ENCODE data around the gene ZDHHC20.
"Not testable (repeated sequence)": the region's sequence is repeated elsewhere in the genome, so short reads cannot be mapped to it uniquely, and the experiment has no call there.

The ZDHHC20 gene

DNA sequence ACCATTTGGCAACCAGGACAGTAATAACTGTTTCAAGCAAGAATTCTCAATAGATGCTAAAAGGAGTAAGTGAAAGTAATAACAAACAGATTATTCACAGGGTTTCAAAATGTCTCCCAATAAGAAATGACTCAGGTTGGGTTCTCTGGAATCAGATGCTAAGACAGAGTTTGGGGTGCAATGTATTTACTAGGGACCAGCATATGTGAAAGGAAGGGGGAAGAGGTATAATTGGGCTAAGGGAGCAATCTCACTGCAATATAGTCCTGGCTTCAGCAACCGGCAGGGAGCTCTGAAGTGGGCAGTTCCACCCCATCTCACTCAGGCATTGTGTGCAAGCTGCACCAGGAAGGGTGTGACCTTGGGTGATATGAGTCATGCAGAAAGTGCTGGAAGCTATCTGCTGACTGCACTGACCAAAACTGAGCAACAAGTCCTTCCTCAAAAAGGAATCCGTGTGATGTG is 23.4 kb downstream of the ZDHHC20 start:
- peak; percentile 87 for DNase-seq (ENCODE audit: low read depth)

DNA sequence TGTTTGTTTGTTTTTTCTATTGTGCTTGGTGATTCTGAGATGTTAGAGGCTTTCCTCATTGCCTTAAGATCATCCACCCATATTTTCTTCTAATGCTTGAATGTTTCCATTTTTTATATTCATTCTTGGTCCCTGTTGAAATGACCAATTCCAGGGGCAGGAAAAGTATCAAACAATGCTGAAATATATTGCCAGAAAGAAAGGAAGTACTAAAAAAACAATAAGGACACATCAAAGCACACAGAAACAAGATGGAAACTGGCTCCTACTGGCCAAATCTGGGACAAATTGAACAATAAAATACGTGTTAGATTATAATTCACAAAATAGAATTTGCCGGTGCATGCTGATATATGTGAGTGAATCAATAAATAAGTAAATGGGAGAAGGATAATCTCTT is 23.9 kb downstream of the ZDHHC20 start:
- DNase-seq (ENCODE audit: low read depth), result no peak

DNA sequence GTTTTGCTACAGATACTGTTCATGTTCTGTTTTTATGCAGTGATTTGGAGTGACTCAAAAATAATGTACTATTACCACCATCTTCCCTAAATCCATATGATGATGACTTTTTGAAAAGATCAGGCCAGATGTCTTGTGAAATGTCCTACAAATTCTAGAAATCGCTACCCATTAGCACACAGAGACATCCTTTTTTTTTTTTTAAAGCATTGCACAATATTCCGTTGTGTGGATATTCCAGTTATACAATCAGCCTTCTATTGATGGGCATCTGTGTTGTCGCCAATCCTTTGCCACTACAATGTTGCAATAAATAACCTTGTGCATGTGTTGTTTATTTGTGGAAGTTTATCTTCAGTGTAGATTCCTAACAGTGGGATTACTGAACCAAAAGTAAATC is 24.5 kb downstream of the ZDHHC20 start:
- no peak for DNase-seq (ENCODE audit: low read depth)

DNA sequence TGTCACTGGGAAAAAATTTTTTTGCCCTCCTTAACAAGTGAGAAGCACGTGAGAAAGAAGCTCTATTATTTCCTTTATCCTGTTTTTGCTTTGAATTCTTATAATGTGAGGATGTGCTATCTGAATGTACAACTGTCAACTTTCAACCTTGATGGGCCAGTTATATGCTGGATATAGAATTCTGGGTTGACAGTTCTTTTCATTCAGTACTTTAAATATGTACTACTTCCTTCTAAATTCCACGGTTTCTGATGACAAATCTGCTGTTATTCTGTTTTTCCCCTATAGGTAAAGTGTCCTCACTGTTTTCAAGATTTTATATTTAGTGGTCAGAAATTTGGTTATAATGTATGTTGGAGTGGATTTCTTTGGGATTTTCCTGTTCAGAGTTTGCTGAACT is 29.9 kb downstream of the ZDHHC20 start:
- DNase-seq (ENCODE audit: low read depth), result no peak

DNA sequence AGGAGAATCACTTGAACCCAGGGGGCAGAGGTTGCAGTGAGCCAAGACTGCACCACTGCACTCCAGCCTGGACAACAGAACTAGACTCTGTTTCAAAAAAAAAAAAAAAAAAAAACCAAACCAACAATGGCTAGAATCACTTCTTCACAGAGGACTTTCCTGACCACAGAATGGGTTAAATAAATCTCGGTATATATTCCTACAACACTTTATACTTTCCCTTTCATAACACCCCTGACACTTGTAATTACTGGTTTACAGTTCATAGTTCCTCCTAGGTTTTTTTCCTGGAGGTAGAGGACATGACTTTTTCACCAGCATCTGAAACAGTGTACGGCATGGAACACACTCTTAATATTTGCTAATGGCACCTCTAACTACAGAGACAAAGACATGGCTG is 31.4 kb downstream of the ZDHHC20 start:
- no peak for DNase-seq (ENCODE audit: low read depth)

DNA sequence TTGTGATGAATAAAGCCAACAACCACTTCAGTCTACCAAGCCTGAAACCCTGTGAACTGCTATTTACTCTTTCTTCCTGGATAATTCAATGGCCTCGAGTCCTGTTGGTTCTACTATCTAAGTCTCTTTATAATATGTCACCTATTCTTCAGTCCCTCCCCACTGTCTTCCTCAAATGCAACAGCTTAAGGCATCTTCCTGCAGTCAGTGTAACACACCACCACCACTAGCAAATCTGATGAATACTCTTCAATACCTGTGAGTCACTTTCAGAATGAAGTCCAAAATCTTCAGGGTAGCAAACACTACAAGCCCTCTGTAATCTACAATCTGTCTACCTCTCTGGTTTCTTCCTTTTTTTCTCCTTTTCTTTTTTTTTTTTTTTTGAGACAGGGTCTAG is 32.9 kb downstream of the ZDHHC20 start:
- DNase-seq (ENCODE audit: low read depth), result no peak

DNA sequence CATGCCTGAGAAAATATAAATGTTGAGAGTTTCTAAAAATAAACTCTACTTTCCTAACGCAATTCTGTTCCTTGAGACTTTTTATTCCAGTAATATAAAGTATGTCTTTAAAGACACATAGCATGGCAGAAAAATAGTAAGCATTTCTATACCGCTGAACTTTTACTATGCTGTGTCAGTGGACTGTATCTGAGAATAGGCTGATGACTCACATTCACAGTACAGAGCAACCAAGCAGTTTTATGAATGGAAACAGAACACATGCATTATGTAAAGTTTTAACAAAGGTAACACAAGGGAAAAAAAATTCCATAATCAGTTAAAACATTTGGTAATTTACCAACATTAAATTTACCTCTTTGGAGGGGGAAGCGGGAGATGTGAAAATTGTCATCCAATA is 38.4 kb downstream of the ZDHHC20 start:
- peak; percentile 42 for DNase-seq (ENCODE audit: low read depth)

DNA sequence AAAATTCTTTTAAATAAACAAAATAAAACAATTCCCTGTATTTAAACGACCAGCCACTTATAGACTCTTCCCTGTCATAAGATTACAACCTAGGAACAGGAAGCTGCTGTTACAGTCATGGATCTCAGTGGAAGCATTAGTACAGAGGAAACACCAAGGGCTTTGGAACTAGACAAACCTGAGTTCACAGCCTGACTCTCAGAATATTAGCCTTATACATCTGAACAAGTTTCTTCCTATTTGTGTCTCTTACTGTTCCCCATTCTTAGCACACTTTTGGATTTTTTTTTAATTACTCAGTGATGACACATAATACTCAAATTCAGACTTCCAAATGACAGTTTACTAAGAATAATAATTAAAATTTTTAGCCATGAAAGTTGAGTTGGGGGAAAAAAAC is 46.1 kb downstream of the ZDHHC20 start:
- DNase-seq (ENCODE audit: low read depth), result peak; percentile 27

DNA sequence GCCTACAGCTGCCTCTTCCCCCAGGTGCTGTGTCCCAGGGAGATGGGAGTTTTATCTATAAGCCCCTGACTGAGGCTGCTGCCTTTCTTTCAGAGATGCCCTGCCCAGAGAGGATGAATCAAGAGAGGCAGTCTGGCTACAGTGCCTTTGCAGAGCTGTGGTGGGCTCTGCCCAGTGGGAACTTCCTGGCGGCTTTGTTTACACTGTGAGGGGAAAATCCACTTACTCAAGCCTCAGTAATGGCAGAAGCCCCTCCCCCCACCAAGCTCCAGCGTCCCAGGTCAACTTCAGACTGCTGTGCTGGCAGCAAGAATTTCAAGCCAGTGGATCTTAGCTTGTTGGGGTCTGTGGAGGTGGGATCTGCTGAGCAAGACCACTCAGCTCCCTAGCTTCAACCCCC is 48.6 kb downstream of the ZDHHC20 start:
- peak; percentile 41 for DNase-seq (ENCODE audit: low read depth)

DNA sequence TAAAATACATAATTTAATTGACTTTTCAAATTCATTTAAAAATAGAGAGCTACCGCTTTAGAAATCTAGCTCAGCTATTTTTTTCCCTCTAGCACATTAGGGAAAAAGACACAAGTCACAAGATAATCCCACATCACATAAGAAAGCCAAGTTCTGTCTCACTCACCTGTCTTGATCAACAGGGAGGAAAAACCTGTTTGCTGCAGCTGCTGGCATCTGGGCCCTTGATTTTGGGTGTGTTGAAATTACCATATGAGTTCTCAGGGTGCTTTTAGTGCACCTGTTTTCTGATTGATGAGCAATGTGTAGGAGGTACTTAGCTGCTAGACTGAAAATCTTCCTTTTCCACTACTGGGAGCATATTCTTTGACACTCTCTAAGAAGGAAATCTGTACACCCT is 53.8 kb downstream of the ZDHHC20 start:
- DNase-seq (ENCODE audit: low read depth), result no peak

DNA sequence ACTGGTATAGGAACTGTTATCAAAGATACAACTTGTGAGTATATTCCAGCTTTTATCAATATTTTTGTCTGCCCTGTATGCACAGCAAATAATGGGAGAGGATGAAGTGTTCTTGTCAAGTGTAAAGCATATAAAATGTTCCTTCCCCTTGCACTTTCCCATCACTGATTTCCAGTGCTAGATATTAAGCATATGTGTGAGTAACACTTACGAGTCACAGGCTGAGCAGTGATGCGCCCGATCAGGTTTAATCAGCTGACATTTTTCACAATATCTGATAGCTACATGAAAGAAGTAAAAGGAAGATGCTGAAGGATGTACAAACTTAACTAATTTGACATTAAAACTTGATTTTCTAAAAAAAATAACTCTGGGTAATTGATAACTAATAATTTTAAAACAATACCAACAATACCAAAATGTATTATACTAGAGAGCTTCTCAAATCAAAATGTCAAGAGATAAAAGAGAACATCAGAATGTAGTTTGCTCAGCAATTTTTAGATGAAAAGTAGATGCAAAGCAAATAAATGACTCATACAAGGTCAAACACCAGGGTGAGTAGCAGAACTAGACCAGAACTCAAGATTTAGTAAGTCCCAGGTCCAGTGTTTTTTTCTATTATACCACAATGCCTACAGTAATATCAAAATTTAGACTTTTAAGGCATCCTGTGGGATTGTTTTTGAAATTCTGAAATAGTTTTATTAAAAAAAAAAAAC is 56.4 kb downstream of the ZDHHC20 start:
- DNase-seq (ENCODE audit: low read depth), result peak; percentile 53

DNA sequence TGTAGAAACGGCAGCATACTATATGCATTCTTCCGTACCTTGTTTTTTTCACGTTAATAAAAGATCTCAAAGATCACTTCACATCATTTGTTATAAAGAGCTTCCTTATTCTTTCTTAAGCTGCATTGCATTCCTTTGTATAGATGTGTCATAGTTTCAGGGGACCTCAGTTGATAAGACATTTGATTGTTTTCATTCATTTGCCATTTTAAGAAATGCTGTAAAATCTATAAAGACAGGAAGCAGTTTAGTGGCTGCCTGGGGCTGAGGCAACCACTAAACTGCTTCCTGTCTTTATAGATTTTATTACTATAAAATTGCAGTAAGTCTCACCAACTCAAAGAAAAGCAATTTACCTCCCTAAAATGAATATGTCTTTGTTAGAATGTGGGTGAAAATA is 59.4 kb downstream of the ZDHHC20 start:
- peak; percentile 64 for DNase-seq (ENCODE audit: low read depth)

DNA sequence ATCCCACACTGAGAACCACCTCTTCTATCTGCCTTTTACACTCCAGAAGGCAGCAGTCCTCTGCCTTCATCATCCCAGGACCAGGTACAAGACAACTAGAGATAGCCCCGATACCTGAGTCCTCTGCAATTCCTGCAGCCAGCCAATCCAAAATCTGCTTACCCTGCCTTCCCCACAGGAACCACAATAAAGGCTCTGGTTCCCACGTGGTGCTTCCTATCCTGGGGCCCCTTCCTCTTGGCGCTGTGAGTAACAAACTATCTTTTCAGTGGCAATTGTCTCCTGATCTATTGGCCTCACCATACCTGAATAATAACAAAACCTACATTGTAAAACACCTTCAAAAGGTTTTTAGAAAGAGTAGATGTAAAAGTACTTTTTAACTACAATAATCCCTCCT is 63.1 kb downstream of the ZDHHC20 start:
- no peak for DNase-seq (ENCODE audit: low read depth)

DNA sequence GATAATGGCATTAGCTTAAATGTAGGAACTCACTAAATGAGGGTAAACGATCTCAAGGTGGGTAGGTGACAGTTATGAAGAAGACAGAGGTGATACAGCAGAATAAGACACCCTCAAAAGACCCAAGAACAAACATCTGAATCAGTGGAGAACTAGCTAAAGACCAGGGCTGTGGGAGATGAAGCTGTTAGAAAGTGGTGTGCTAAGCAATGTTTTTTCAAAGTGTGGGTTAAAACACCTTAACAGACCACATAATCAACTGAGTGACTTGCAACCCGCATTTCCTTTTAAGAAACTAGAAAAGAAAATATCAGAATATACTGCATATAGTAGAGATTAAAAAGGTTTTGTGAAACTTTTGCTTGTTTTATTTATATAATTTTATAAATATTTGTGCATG is 70.0 kb downstream of the ZDHHC20 start:
- no peak for DNase-seq (ENCODE audit: low read depth)

DNA sequence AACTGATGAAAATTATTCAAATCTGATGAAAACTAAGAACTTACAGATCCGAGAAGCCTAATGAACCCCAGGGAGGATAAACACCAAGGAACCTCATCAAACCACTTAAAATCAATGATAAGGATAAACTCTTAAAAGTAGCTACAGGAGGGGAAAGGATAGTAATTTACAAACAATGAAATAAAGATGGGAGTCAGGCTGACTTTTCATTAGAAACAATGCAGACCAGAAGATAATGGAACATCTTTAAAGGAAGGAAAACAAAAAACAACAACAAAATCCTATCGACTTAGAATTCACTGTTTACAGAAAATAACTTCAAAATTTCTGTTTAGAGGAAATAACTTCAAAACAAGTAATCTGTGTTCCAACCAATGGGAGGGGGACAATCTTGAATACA is 73.4 kb downstream of the ZDHHC20 start:
- no peak for DNase-seq (ENCODE audit: low read depth)

DNA sequence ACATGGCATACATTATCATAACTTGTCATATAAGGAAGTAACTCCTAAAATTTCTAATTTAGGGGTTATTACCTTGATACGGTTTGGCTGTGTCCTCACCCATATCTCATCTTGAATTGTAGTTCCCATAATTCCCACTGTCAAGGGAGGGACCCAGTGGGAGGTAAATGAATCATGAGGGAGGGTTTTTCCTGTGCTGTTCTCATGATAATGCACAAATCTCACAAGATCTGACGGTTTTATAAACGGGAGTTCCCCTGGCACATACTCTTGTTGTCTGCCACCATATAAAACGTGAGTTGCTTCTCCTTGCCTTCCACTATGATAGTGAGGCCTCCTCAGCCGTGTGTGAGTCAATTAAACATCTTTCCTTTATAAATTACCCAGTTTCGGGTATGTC is 76.0 kb downstream of the ZDHHC20 start:
- DNase-seq (ENCODE audit: low read depth), result no peak

DNA sequence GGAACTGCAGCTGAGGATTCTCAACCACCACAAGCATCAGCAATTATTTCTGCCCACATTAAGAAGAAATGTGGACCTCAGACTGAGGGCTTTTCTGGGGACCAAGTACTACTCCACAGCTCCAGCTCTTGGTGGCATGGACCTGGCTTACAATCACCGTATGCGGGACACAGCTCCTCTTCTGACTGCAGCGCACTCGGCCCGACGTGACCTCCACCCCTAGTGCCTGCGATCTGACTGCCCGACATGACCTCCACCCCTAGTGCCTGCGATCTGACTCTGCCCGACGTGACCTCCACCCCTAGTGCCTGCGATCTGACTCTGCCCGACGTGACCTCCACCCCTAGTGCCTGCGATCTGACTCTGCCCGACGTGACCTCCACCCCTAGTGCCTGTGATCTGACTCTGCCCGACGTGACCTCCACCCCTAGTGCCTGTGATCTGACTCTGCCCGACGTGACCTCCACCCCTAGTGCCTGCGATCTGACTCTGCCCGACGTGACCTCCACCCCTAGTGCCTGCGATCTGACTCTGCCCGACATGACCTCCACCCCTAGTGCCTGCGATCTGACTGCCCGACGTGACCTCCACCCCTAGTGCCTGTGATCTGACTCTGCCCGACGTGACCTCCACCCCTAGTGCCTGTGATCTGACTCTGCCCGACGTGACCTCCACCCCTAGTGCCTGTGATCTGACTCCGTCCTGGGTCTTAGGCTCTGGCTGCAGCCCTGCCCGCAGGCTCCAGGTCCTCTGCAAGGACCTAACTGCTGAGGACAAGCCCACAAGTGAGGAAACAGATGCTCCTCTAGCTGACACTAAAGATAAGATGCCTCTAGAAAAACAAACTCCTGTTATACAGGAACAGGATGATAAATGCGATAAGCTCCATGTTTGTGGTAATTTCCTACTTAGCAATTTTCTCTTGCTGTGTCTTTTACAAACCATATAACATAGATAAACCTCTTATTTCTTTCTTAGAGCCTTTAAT is 81.8 kb downstream of the ZDHHC20 start:
- DNase-seq (ENCODE audit: low read depth), result not testable (repeated sequence)

DNA sequence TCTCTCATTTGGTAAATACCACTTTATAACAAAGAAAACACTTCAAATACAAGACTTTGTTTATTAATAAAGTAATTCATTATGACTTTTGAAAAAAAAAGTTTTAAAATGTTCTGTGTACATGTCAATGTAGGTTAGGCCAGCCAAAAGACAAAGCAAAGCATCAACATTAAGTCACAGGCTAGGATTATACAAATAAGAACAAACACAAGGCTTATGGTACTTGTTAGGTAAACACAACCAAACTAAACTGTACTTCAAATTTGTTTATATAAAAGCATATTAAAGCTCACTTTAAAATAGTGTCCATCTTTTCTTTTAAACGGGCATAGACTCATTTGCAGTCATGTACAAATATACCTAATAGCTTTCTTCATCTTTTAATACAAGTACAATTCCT is 86.6 kb downstream of the ZDHHC20 start:
- no peak for DNase-seq (ENCODE audit: low read depth)

DNA sequence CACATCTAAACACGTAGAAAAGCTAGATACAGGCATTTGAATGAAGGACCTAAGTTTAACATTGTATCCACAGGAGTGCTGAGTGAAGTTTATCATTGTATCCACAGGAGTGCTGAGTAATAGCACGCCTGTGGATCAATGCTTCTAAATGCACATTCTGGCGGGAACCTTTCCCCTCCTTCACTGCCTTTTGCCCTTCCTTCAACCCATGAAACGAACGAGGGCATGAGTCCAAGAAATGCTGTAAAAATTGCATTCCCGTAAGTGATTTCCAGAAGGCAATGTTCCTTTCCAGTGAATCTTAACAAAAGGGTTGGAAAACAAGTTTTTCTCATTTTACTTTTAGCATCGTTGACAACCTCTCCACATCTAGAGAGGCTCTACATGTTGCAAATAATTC is 88.1 kb downstream of the ZDHHC20 start:
- DNase-seq (ENCODE audit: low read depth), result peak; percentile 2

DNA sequence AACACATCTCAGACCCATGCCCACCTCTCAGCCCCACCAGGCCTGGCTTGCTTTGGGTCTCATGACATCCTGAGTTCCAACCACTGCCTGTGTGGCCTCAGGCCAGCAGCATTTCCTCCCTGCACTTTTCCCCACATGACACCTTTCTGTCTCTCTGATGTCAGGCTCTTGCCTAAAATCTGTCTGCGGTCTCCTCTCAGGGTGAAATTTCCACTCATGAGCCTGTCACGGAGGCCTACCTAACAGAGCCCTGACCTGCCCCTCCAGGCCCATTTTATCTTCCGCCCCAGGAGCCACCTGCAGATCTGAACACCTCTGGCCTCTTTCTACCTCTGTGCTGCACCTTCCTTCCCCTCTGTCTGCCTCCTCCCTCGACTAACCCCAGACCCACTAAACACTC is 93.5 kb downstream of the ZDHHC20 start:
- DNase-seq (ENCODE audit: low read depth), result no peak

DNA sequence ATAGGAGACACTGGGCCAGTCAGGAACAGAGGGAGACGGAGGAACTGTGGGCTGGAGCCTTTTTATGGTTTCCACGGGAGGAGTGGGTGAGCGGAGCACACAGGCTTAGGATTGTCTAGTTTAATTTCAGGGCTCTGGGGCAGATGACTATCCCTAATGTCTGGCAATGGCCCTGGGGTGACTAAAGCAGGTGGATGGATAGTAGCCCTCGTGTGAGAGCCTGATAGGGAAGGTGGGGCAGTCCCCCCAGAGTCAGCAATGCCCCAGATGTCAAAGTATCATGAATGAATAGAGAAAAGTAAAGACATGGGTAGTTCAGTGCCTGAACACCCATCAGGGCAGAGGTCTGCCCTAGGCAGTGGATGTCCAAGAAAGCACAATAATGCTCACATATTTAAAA is 94.2 kb downstream of the ZDHHC20 start:
- DNase-seq (ENCODE audit: low read depth), result no peak

DNA sequence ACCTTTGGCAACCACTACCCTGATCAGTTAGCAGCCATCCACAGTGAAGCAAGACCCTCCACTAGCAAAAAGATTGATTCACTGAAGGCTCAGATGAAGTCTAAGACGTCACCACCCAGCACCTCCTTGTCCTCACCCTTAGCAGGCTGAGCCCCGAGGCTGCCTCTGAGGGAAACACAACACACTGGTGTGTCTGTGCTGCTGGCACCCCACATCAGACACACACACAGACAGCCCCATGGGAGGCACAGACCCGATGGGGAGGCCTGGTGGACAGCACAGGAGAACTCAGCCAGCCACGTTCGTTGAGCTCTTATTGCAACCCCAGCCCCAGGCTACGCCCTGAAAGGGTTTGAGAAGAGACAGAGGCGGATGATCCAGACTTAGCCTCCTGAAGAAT is 94.7 kb downstream of the ZDHHC20 start:
- DNase-seq (ENCODE audit: low read depth), result no peak

DNA sequence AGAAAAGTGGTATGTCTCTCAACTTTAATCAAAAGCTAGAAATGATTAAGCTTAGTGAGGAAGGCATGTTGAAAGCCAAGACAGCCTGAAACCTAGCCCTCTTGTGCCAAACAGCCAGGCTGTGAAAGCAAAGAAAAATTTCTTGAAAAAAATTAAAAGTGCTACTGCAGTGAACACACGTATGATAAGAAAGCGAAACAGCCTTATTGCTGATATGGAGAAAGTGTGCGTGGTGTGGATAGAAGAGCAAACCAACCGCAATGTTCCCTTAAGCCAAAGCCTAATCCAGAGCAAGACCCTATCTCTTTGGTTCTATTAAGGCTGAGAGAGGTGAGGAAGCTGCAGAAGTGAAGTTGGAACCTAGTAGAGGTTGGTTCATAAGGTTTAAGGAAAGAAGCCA is 96.4 kb downstream of the ZDHHC20 start:
- no peak for DNase-seq (ENCODE audit: low read depth)

All from EH (cell line).